GM12873 (cell line): ENCODE data around the gene GNE.
A peak's percentile ranks its signal among the peaks of the same experiment; 100 is the strongest.

Source experiments
- CTCF ChIP-seq: IDR thresholded peaks from 2 replicates; pipeline ENCODE4 v1.5.1; 2012; ENCODE audit warnings: low read depth, mild to moderate bottlenecking, moderate library complexity, low read length, control low read depth; ENCODE audit not compliant: insufficient read depth; ENCODE audit errors: missing control alignments

GNE gene

GRCh38 chr9:36193023-36193422 lies 65.2 kb downstream of the GNE start:
- no peak for TF ChIP-seq CTCF

- no peak for TF ChIP-seq CTCF
Measured at GRCh38 chr9:36192196-36192595, 66.1 kb downstream of the GNE start.

- TF ChIP-seq CTCF = no peak
Measured at GRCh38 chr9:36191686-36192085, 66.6 kb downstream of the GNE start.

GRCh38 chr9:36191290-36191645 lies 67.0 kb downstream of the GNE start:
- TF ChIP-seq CTCF = no peak

- TF ChIP-seq CTCF = peak; percentile 56
Measured at GRCh38 chr9:36190388-36191289, 67.6 kb downstream of the GNE start, which contains the start of gene CLTA. TSS of gene CLTA (plus strand) at chr9:36190921. CDS start at chr9:36191057, 136 bp downstream.

GRCh38 chr9:36189976-36190375 lies 68.3 kb downstream of the GNE start:
- TF ChIP-seq CTCF = no peak

GRCh38 chr9:36188212-36188611 lies 70.0 kb downstream of the GNE start:
- TF ChIP-seq CTCF = no peak
